SK-N-SH treated with all-trans-retinoic acid at 6 μM for 48 hours (cell line): Measurements from ENCODE around the gene FIGNL1.

Source experiments
- ATAC-seq: fragments of 200-7000 bp; cut with Tn5 transposase; 3 replicates; pipeline ENCODE4 v1.9.1; 2020; ENCODE audit warnings: mild to moderate bottlenecking, moderate library complexity
- ARNTL ChIP-seq: fragments of 450-650 bp; formaldehyde crosslinking; IDR thresholded peaks from 2 replicates; pipeline ENCODE4 v1.5.0; 2020; ENCODE audit warnings: low read depth, mild to moderate bottlenecking, moderate library complexity, borderline replicate concordance
- BACH2 ChIP-seq: fragments of 250-450 bp; sonication (Bioruptor Pico); IDR thresholded peaks from 2 replicates; pipeline ENCODE4 v1.9.0; 2021; ENCODE audit warnings: mild to moderate bottlenecking, borderline replicate concordance
- CSDC2 ChIP-seq: fragments of 250-450 bp; sonication (Bioruptor Pico); IDR thresholded peaks from 2 replicates; pipeline ENCODE4 v1.5.0; 2020; ENCODE audit warnings: mild to moderate bottlenecking, moderate library complexity
- ESRRG ChIP-seq: fragments of 250-450 bp; sonication (Bioruptor Pico); IDR thresholded peaks from 2 replicates; pipeline ENCODE4 v1.6.1; 2021; ENCODE audit warnings: mild to moderate bottlenecking
- GLIS3 ChIP-seq: fragments of 250-450 bp; sonication (Bioruptor Pico); IDR thresholded peaks from 2 replicates; pipeline ENCODE4 v1.5.0; 2020; ENCODE audit warnings: mild to moderate bottlenecking, moderate library complexity
- ISL1 ChIP-seq: fragments of 250-450 bp; sonication (Bioruptor Pico); IDR thresholded peaks from 2 replicates; pipeline ENCODE4 v2.1.2; 2022; ENCODE audit warnings: mild to moderate bottlenecking, moderate library complexity
- PPARA ChIP-seq: fragments of 250-450 bp; sonication (Bioruptor Pico); IDR thresholded peaks from 2 replicates; pipeline ENCODE4 v1.5.0; 2020; ENCODE audit warnings: mild to moderate bottlenecking, borderline replicate concordance
- RARB ChIP-seq: fragments of 250-450 bp; sonication (Bioruptor Pico); IDR thresholded peaks from 2 replicates; pipeline ENCODE4 v1.8.0; 2021; ENCODE audit warnings: mild to moderate bottlenecking, moderate library complexity
- SNAI2 ChIP-seq: fragments of 250-450 bp; sonication (Bioruptor Pico); IDR thresholded peaks from 2 replicates; pipeline ENCODE4 v1.5.0; 2020; ENCODE audit warnings: mild to moderate bottlenecking, moderate library complexity
- TCF4 ChIP-seq: fragments of 250-450 bp; sonication (Bioruptor Pico); IDR thresholded peaks from 2 replicates; pipeline ENCODE4 v1.8.0; 2021; ENCODE audit warnings: mild to moderate bottlenecking, moderate library complexity, borderline replicate concordance
- ZFP3 ChIP-seq: fragments of 250-450 bp; sonication (Bioruptor Pico); IDR thresholded peaks from 2 replicates; pipeline ENCODE4 v1.5.0; 2020; ENCODE audit warnings: mild to moderate bottlenecking, moderate library complexity
- ZFP30 ChIP-seq: fragments of 450-650 bp; formaldehyde crosslinking; IDR thresholded peaks from 2 replicates; pipeline ENCODE4 v1.5.0; 2022; ENCODE audit warnings: mild to moderate bottlenecking, moderate library complexity
- ZNF565 ChIP-seq: fragments of 450-650 bp; formaldehyde crosslinking; conservative IDR thresholded peaks from 2 replicates; pipeline ENCODE4 v1.5.0; 2020; ENCODE audit warnings: low read depth, mild to moderate bottlenecking, moderate library complexity
- ZNF70 ChIP-seq: fragments of 450-650 bp; formaldehyde crosslinking; IDR thresholded peaks from 2 replicates; pipeline ENCODE4 v1.5.0; 2020; ENCODE audit warnings: mild to moderate bottlenecking, moderate library complexity
- ZNF8 ChIP-seq: fragments of 450-650 bp; formaldehyde crosslinking; IDR thresholded peaks from 2 replicates; pipeline ENCODE4 v1.5.0; 2020; ENCODE audit warnings: mild to moderate bottlenecking, moderate library complexity
- TF ChIP-seq, protein P1 (sequence below): fragments of 250-450 bp; sonication (Bioruptor Pico); IDR thresholded peaks from 2 replicates; pipeline ENCODE4 v1.5.1; 2020; ENCODE audit warnings: low read depth, mild to moderate bottlenecking, moderate library complexity
- TF ChIP-seq, protein P2 (sequence below): fragments of 250-450 bp; sonication (Bioruptor Pico); IDR thresholded peaks from 2 replicates; pipeline ENCODE4 v1.5.1; 2021; ENCODE audit warnings: mild to moderate bottlenecking, moderate library complexity
- TF ChIP-seq, protein P3 (sequence below): fragments of 250-450 bp; sonication (Bioruptor Pico); IDR thresholded peaks from 2 replicates; pipeline ENCODE4 v1.5.0; 2020; ENCODE audit warnings: mild to moderate bottlenecking, moderate library complexity
- TF ChIP-seq, protein P4 (sequence below): fragments of 250-450 bp; sonication (Bioruptor Pico); IDR thresholded peaks from 2 replicates; pipeline ENCODE4 v1.8.0; 2021; ENCODE audit warnings: low read depth, mild to moderate bottlenecking, moderate library complexity, borderline replicate concordance

Gene FIGNL1

DNA sequence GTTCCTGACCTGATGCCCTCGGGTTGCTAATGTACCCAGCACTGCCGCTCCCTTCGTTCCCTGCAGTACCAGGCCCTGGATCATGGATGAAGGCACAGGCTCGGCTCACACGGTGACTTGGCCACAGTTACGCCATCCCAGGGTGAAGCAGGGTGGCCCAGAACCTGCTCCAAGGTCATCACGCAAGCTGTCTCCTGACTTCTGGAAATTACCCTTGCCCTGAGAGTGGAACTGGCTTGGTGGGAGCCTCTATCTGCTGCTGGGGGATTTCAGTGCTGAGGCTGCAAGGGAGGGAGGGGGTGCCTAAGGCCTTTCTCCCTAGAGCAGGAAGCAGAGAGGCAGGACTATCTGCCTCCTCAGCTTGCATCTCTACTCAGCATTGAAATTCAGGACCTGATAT, 36.6 kb downstream of the FIGNL1 start:
- TF ChIP-seq, protein P1, sequence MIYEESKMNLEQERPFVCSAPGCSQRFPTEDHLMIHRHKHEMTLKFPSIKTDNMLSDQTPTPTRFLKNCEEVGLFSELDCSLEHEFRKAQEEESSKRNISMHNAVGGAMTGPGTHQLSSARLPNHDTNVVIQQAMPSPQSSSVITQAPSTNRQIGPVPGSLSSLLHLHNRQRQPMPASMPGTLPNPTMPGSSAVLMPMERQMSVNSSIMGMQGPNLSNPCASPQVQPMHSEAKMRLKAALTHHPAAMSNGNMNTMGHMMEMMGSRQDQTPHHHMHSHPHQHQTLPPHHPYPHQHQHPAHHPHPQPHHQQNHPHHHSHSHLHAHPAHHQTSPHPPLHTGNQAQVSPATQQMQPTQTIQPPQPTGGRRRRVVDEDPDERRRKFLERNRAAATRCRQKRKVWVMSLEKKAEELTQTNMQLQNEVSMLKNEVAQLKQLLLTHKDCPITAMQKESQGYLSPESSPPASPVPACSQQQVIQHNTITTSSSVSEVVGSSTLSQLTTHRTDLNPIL: no peak
- TF ChIP-seq, protein P2, sequence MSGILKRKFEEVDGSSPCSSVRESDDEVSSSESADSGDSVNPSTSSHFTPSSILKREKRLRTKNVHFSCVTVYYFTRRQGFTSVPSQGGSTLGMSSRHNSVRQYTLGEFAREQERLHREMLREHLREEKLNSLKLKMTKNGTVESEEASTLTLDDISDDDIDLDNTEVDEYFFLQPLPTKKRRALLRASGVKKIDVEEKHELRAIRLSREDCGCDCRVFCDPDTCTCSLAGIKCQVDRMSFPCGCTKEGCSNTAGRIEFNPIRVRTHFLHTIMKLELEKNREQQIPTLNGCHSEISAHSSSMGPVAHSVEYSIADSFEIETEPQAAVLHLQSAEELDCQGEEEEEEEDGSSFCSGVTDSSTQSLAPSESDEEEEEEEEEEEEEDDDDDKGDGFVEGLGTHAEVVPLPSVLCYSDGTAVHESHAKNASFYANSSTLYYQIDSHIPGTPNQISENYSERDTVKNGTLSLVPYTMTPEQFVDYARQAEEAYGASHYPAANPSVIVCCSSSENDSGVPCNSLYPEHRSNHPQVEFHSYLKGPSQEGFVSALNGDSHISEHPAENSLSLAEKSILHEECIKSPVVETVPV (CRISPR knock-in tag): no peak
- TF ChIP-seq ESRRG (CRISPR knock-in tag) (no peak), ISL1 (CRISPR knock-in tag) (no peak), SNAI2 (CRISPR knock-in tag) (no peak)
- TF ChIP-seq, protein P3, sequence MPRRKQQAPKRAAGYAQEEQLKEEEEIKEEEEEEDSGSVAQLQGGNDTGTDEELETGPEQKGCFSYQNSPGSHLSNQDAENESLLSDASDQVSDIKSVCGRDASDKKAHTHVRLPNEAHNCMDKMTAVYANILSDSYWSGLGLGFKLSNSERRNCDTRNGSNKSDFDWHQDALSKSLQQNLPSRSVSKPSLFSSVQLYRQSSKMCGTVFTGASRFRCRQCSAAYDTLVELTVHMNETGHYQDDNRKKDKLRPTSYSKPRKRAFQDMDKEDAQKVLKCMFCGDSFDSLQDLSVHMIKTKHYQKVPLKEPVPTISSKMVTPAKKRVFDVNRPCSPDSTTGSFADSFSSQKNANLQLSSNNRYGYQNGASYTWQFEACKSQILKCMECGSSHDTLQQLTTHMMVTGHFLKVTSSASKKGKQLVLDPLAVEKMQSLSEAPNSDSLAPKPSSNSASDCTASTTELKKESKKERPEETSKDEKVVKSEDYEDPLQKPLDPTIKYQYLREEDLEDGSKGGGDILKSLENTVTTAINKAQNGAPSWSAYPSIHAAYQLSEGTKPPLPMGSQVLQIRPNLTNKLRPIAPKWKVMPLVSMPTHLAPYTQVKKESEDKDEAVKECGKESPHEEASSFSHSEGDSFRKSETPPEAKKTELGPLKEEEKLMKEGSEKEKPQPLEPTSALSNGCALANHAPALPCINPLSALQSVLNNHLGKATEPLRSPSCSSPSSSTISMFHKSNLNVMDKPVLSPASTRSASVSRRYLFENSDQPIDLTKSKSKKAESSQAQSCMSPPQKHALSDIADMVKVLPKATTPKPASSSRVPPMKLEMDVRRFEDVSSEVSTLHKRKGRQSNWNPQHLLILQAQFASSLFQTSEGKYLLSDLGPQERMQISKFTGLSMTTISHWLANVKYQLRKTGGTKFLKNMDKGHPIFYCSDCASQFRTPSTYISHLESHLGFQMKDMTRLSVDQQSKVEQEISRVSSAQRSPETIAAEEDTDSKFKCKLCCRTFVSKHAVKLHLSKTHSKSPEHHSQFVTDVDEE (CRISPR knock-in tag): no peak

DNA sequence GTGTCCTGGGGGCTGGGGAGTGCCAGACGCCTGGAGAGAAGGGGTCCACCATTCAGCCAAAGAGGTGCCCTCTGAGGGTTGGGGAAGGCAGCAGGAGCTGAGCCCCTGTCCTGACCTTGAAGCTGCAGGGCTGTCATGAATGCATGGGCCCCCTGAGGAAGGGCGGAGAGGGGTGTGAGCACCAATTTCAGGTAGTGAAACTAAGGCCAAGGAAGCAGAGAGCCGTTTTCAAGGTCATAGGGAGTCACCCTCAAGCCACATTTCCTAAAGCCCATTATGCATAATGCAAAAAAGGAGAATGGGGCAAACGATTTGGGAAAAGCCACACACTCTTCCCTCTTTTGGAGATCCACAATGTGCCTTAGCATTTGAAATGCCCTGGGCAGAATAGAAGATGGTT, 37.2 kb downstream of the FIGNL1 start:
- TF ChIP-seq, protein P1: no peak
- TF ChIP-seq GLIS3 (CRISPR knock-in tag) (no peak), TCF4 (no peak)
- ATAC-seq: no peak

More for the DNA sequence above, 36.6 kb downstream of the FIGNL1 start:
- ATAC-seq: no peak

DNA sequence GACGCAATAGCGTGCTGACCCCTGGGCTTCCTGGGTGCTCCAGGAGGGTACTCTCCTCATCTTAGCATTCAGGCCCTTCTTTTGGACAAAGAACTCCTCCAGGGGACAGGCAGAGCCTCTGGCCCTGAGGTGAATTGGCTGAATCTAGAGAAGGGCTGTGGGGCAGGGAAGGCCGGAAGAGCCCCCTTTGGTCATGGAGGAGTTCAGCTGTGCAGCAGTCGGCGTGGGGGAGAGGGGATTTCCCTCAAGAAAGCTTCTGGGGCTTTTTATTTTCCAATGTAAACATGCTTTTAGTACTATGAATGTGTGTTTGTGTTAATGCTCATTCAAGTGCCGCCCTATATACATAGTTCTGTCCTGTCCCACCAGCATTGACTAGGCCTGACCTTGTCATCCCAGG, 38.8 kb downstream of the FIGNL1 start:
- ATAC-seq: no peak
- TF ChIP-seq PPARA (CRISPR knock-in tag) (no peak), BACH2 (CRISPR knock-in tag) (no peak), ZNF8 (CRISPR knock-in tag) (no peak), RARB (CRISPR knock-in tag) (no peak), ZNF70 (CRISPR knock-in tag) (no peak), ZFP3 (CRISPR knock-in tag) (no peak), CSDC2 (CRISPR knock-in tag) (no peak), ZFP30 (CRISPR knock-in tag) (no peak), SNAI2 (CRISPR knock-in tag) (no peak), ZNF565 (CRISPR knock-in tag) (no peak), ARNTL (CRISPR knock-in tag) (no peak), ESRRG (CRISPR knock-in tag) (no peak)
- TF ChIP-seq, protein P2 (CRISPR knock-in tag): no peak
- TF ChIP-seq, protein P4, sequence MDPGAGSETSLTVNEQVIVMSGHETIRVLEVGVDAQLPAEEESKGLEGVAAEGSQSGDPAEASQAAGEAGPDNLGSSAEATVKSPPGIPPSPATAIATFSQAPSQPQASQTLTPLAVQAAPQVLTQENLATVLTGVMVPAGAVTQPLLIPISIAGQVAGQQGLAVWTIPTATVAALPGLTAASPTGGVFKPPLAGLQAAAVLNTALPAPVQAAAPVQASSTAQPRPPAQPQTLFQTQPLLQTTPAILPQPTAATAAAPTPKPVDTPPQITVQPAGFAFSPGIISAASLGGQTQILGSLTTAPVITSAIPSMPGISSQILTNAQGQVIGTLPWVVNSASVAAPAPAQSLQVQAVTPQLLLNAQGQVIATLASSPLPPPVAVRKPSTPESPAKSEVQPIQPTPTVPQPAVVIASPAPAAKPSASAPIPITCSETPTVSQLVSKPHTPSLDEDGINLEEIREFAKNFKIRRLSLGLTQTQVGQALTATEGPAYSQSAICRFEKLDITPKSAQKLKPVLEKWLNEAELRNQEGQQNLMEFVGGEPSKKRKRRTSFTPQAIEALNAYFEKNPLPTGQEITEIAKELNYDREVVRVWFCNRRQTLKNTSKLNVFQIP (CRISPR knock-in tag): no peak
- TF ChIP-seq, protein P3 (CRISPR knock-in tag): no peak
- TF ChIP-seq, protein P1: no peak
